Measurements from ENCODE around the gene TOM1L2. TPM values are rescaled to one million over a fixed set of nuclear protein-coding genes. Genes with fewer than 3 reads are reported as not detected.

TOM1L2 gene
- polyA plus RNA-seq, 1 donor from 2014 or later = 40.9 TPM

GRCh38 chr17:17855976-17856375, 116.2 kb downstream of the TOM1L2 start:
- Histone ChIP-seq H3K27ac (ENCODE audit: low read length) (no peak overlapping the region), H3K4me3 (ENCODE audit: low read length) (no peak overlapping the region), H3K9ac (ENCODE audit: low read length) (no peak overlapping the region), H3K9me3 (ENCODE audit: low read length) (no peaks in the 10 kb centered on the region), H3K4me2 (ENCODE audit: low read length) (no peak overlapping the region), H3K27me3 (ENCODE audit: insufficient read depth, low read depth, low read length) (no peaks in the 10 kb centered on the region), H3F3A (ENCODE audit: insufficient read depth, low read length, poor library complexity, severe bottlenecking) (no peaks in the 10 kb centered on the region), H3K36me3 (ENCODE audit: insufficient read depth, low read length) (no peaks in the 10 kb centered on the region), H3K9me2 (ENCODE audit: insufficient read depth, low read length) (no peaks in the 10 kb centered on the region), H3K79me2 (replicated peaks; ENCODE audit: insufficient read depth, low read length) (no peaks in the 10 kb centered on the region), H2AFZ (ENCODE audit: low read depth, low read length) (no peak overlapping the region), H4K20me1 (ENCODE audit: insufficient read depth) (no peaks in the 10 kb centered on the region)
- TF ChIP-seq CTCF (IDR thresholded peaks at IDR 0.05; ENCODE audit: poor library complexity, severe bottlenecking) (no peak), EP300 (conservative IDR thresholded peaks at IDR 0.05; ENCODE audit: poor library complexity, severe bottlenecking) (no peak), RAD21 (conservative IDR thresholded peaks at IDR 0.05) (no peak), POLR2AphosphoS5 (IDR thresholded peaks at IDR 0.05) (no peak), REST (IDR thresholded peaks at IDR 0.05; ENCODE audit: borderline replicate concordance) (no peak), TAF1 (IDR thresholded peaks at IDR 0.05; ENCODE audit: low read depth) (no peak), MXI1 (conservative IDR thresholded peaks at IDR 0.05; ENCODE audit: poor library complexity, severe bottlenecking) (no peak), EZH2 (IDR thresholded peaks at IDR 0.05; ENCODE audit: borderline replicate concordance, insufficient read depth, low read length, poor library complexity, severe bottlenecking) (no peak), SMC3 (conservative IDR thresholded peaks at IDR 0.05; ENCODE audit: poor library complexity) (no peak)

- no peak overlapping the region for H3K9ac ChIP-seq (ENCODE audit: low read length)
- TF ChIP-seq MXI1 (conservative IDR thresholded peaks at IDR 0.05; ENCODE audit: poor library complexity, severe bottlenecking) = no peak
- no peak for TF ChIP-seq EZH2 (IDR thresholded peaks at IDR 0.05; ENCODE audit: borderline replicate concordance, insufficient read depth, low read length, poor library complexity, severe bottlenecking)
- TF ChIP-seq SMC3 (conservative IDR thresholded peaks at IDR 0.05; ENCODE audit: poor library complexity) = no peak
- no peak for TF ChIP-seq CTCF (IDR thresholded peaks at IDR 0.05; ENCODE audit: poor library complexity, severe bottlenecking)
- no peak for TF ChIP-seq RAD21 (conservative IDR thresholded peaks at IDR 0.05)
- TF ChIP-seq POLR2AphosphoS5 (IDR thresholded peaks at IDR 0.05) = no peak
- TF ChIP-seq REST (IDR thresholded peaks at IDR 0.05; ENCODE audit: borderline replicate concordance) = no peak
- TF ChIP-seq TAF1 (IDR thresholded peaks at IDR 0.05; ENCODE audit: low read depth) = no peak
- H3K27ac ChIP-seq (ENCODE audit: low read length) = no peak overlapping the region
- H3K9me2 ChIP-seq (ENCODE audit: insufficient read depth, low read length) = no peaks in the 10 kb centered on the region
- no peaks in the 10 kb centered on the region for H4K20me1 ChIP-seq (ENCODE audit: insufficient read depth)
- H3K4me3 ChIP-seq (ENCODE audit: low read length) = no peak overlapping the region
- no peak overlapping the region for H3K4me2 ChIP-seq (ENCODE audit: low read length)
- no peaks in the 10 kb centered on the region for H3K9me3 ChIP-seq (ENCODE audit: low read length)
- no peaks in the 10 kb centered on the region for H3K36me3 ChIP-seq (ENCODE audit: insufficient read depth, low read length)
- H3K27me3 ChIP-seq (ENCODE audit: insufficient read depth, low read depth, low read length) = no peaks in the 10 kb centered on the region
- no peak overlapping the region for H2AFZ ChIP-seq (ENCODE audit: low read depth, low read length)
- no peaks in the 10 kb centered on the region for H3K79me2 ChIP-seq (replicated peaks; ENCODE audit: insufficient read depth, low read length)
- no peaks in the 10 kb centered on the region for H3F3A ChIP-seq (ENCODE audit: insufficient read depth, low read length, poor library complexity, severe bottlenecking)
These were observed 118.3 kb downstream of the TOM1L2 start for GRCh38 chr17:17853811-17854447.

All from neural cell (in vitro differentiated cells).